HCT116 (cell line): ENCODE results near the gene DQX1. TPM values are rescaled to one million over a fixed set of nuclear protein-coding genes. Genes with fewer than 3 reads are reported as not detected.

Experiments used
- ATAC-seq: fragments of 200-7000 bp; cut with Tn5 transposase; 2 replicates; pipeline ENCODE4 v1.9.1; 2020; ENCODE audit warnings: mild to moderate bottlenecking, moderate library complexity
- BruUV-seq: library from RNA; stranded (reverse); fragments of 400-500 nt; replicated peaks from 2 replicates; lab custom pipeline; 2021; lab: Mats Ljungman, UMichigan
- CTCF ChIA-PET: fragments of 300-600 bp; sonication (Branson Sonifier 250); formaldehyde crosslinking; loops from one replicate; lab custom pipeline; 2021; ENCODE audit warnings: antibody characterized with exemption; lab: Charles Lee
- POLR2A ChIA-PET: fragments of 300-600, 350-600 bp; sonication (Branson Sonifier 250); formaldehyde crosslinking; loops from one replicate; lab custom pipeline; 2021; ENCODE audit warnings: antibody characterized with exemption; lab: Charles Lee
- RAD21 ChIA-PET, 2 experiments: fragments of 300-600 bp; sonication (Branson Sonifier 250); formaldehyde crosslinking; loops; one replicate each; lab custom pipeline; 2023; ENCODE audit warnings: low total read pairs in 2 of 2; ENCODE audit not compliant: uncharacterized antibody in 2 of 2, unreplicated experiment in 2 of 2, low non-redundant PET in 1 of 2; lab: Charles Lee
- DNase-seq: peaks from one replicate; pipeline ENCODE4 v3.0.0-alpha.2; 2010; ENCODE audit warnings: low read depth, low spot score
- H2AFZ ChIP-seq: fragments of 200-600 bp; shearing (Covaris generic), sonication (generic); 2 replicates; pipeline ENCODE4 v1.6.1; 2017; ENCODE audit warnings: low read depth, mixed run types, mixed read lengths, antibody characterized with exemption, low read length; ENCODE audit not compliant: poor library complexity, severe bottlenecking
- H3K27ac ChIP-seq: 2 replicates; pipeline ENCODE4 v1.5.1; 2012; ENCODE audit warnings: low read depth, low read length
- H3K27me3 ChIP-seq: fragments of 200-600 bp; sonication (generic); 2 replicates; pipeline ENCODE4 v1.6.1; 2016; ENCODE audit warnings: mixed run types, low read length, mixed read lengths; ENCODE audit not compliant: insufficient read depth
- H3K36me3 ChIP-seq, 2 experiments: fragments of 200-500 bp in 1 of 2; fragments of 200-600 bp in 1 of 2; sonication (Bioruptor generic) in 1 of 2; sonication (generic) in 1 of 2; 2 replicates each; pipeline versions ENCODE4 v1.5.1 to v1.6.1; 2014 to 2016; ENCODE audit warnings: low read length in 2 of 2, inconsistent platforms in 1 of 2, mixed read lengths in 1 of 2, mixed run types in 1 of 2; ENCODE audit not compliant: insufficient read depth in 2 of 2, control insufficient read depth in 1 of 2
- H3K4me1 ChIP-seq, 2 experiments: fragments of 200-600 bp in 1 of 2; sonication (generic) in 1 of 2; 2 replicates each; pipeline versions ENCODE4 v1.5.1 to v1.6.1; 2012 to 2017; ENCODE audit warnings: low read length in 2 of 2, inconsistent platforms in 1 of 2, mild to moderate bottlenecking in 1 of 2, mixed read lengths in 1 of 2, mixed run types in 1 of 2, moderate library complexity in 1 of 2; ENCODE audit not compliant: insufficient read depth in 2 of 2, control insufficient read depth in 1 of 2
- H3K4me2 ChIP-seq: fragments of 200-600 bp; sonication (generic); 2 replicates; pipeline ENCODE4 v1.6.1; 2017; ENCODE audit warnings: mixed run types, low read length, mixed read lengths
- H3K4me3 ChIP-seq, 2 experiments: fragments of 200-600 bp in 1 of 2; sonication (generic) in 1 of 2; replicated peaks in 1 of 2; 2 replicates each; pipeline ENCODE4 v1.5.1; 2011 to 2016; ENCODE audit warnings: low read length in 2 of 2, control low read depth in 1 of 2, low read depth in 1 of 2, mild to moderate bottlenecking in 1 of 2, mixed read lengths in 1 of 2, mixed run types in 1 of 2
- H3K79me2 ChIP-seq: fragments of 200-600 bp; sonication (generic); 2 replicates; pipeline ENCODE4 v1.6.1; 2017; ENCODE audit warnings: mild to moderate bottlenecking, mixed run types, low read length, moderate library complexity, mixed read lengths; ENCODE audit not compliant: insufficient read depth
- H3K9ac ChIP-seq: fragments of 200-600 bp; sonication (generic); 2 replicates; pipeline ENCODE4 v1.6.1; 2016; ENCODE audit warnings: low read length, mixed read lengths
- H3K9me2 ChIP-seq: fragments of 200-600 bp; sonication (generic), shearing (Covaris generic); 2 replicates; pipeline ENCODE4 v1.6.1; 2017; ENCODE audit warnings: mixed run types, mild to moderate bottlenecking, moderate library complexity; ENCODE audit not compliant: insufficient read depth
- H3K9me3 ChIP-seq, 2 experiments: fragments of 200-500 bp in 1 of 2; fragments of 200-600 bp in 1 of 2; sonication (Bioruptor generic) in 1 of 2; sonication (generic) in 1 of 2; 2 replicates each; pipeline ENCODE4 v1.6.1; 2014 to 2017; ENCODE audit warnings: low read length in 2 of 2, mixed read lengths in 2 of 2, inconsistent platforms in 1 of 2, low read depth in 1 of 2, mild to moderate bottlenecking in 1 of 2, mixed run types in 1 of 2, moderate library complexity in 1 of 2; ENCODE audit not compliant: control insufficient read depth in 1 of 2, insufficient read depth in 1 of 2
- H4K20me1 ChIP-seq: fragments of 200-600 bp; sonication (generic), shearing (Covaris generic); 2 replicates; pipeline ENCODE4 v1.6.1; 2017; ENCODE audit warnings: mixed run types, mild to moderate bottlenecking, moderate library complexity; ENCODE audit not compliant: insufficient read depth
- CEBPB ChIP-seq: IDR thresholded peaks from 2 replicates; pipeline ENCODE4 v1.6.1; 2012; ENCODE audit warnings: low read depth
- EGR1 ChIP-seq: IDR thresholded peaks from 2 replicates; pipeline ENCODE4 v1.6.1; 2012; ENCODE audit warnings: low read depth
- FOSL1 ChIP-seq: IDR thresholded peaks from 2 replicates; pipeline ENCODE4 v1.6.1; 2012; ENCODE audit warnings: low read depth
- MAX ChIP-seq: IDR thresholded peaks from 2 replicates; pipeline ENCODE4 v1.6.1; 2012
- POLR2A ChIP-seq: IDR thresholded peaks from 2 replicates; pipeline ENCODE4 v1.7.0; 2011; ENCODE audit warnings: borderline replicate concordance; ENCODE audit not compliant: insufficient read depth, insufficient read length; ENCODE audit errors: extremely low read depth
- POLR2AphosphoS5 ChIP-seq: IDR thresholded peaks from 2 replicates; pipeline ENCODE4 v1.6.1; 2011; ENCODE audit warnings: mild to moderate bottlenecking, low read depth, low read length, moderate library complexity
- REST ChIP-seq: IDR thresholded peaks from 2 replicates; pipeline ENCODE4 v1.6.1; 2012; ENCODE audit warnings: low read depth
- SP1 ChIP-seq: IDR thresholded peaks from 2 replicates; pipeline ENCODE4 v1.6.1; 2012; ENCODE audit warnings: low read depth
- TCF7L2 ChIP-seq: IDR thresholded peaks from 2 replicates; pipeline ENCODE4 v1.7.0; 2011; ENCODE audit warnings: borderline replicate concordance, inconsistent platforms; ENCODE audit not compliant: insufficient read depth, insufficient read length; ENCODE audit errors: extremely low read depth
- YY1 ChIP-seq: IDR thresholded peaks from 2 replicates; pipeline ENCODE4 v1.6.1; 2011; ENCODE audit warnings: low read length, low read depth, moderate library complexity, mild to moderate bottlenecking; ENCODE audit not compliant: insufficient replicate concordance; ENCODE audit errors: extremely low read depth
- ZFX ChIP-seq: fragments of 450-650 bp; IDR thresholded peaks from 2 replicates; pipeline ENCODE4 v1.6.1; 2017
- intact Hi-C: fragments of 100-400 bp; cut with micrococcal nuclease; formaldehyde crosslinking; loops from 2 replicates; pipeline ENCODE4 v1.10.0; 2022
- total RNA-seq: library from RNA; stranded (reverse); gene quantifications from one replicate; pipeline ENCODE4 v1.2.1, GENCODE V29; 2021; ENCODE audit not compliant: unreplicated experiment
- TF ChIP-seq, protein P1 (sequence below): IDR thresholded peaks from 2 replicates; pipeline ENCODE4 v1.6.1; 2012

DQX1 gene
- total RNA-seq, 1 experiment from 2014 or later: 0.98 TPM

- peaks cover 0 to 2% of the 10 kb centered on the region in 2 experiments; a peak in 1 of 4 replicates for H3K36me3 ChIP-seq
- CTCF ChIA-PET: no interaction called here
Observed at GRCh38 chr2:74571058-74571457, 45.0 kb upstream of the DQX1 start.

More at GRCh38 chr2:74571058-74571457, 45.0 kb upstream of the DQX1 start:
- H3K4me2 ChIP-seq: no peak overlapping the region
- no peak overlapping the region for H2AFZ ChIP-seq
- no peaks in the 10 kb centered on the region for H3K9me2 ChIP-seq
- H3K27ac ChIP-seq: no peak overlapping the region
- BruUV-seq: no TSS peak
- no peaks in the 10 kb centered on the region for H3K9me3 ChIP-seq
- no peaks in the 10 kb centered on the region for H3K27me3 ChIP-seq
- peaks cover 0 to 3% of the 10 kb centered on the region in 2 experiments; a peak in 1 of 4 replicates for H3K4me1 ChIP-seq
- no peak overlapping the region for H3K9ac ChIP-seq
- ATAC-seq: no peak
- no peak for DNase-seq
- H4K20me1 ChIP-seq: no peaks in the 10 kb centered on the region
- intact Hi-C loops: no loop called here
- H3K4me3 ChIP-seq: no peak overlapping the region
- RAD21 ChIA-PET: interaction anchor here in 1 of 2 experiments (1.0 kb wide), 1 partner anchor 75 kb away, joined by 3 read pairs; no protein-coding TSS in a partner anchor
- no peak for TF ChIP-seq FOSL1
- TF ChIP-seq YY1: no peak
- TF ChIP-seq CEBPB: no peak
- TF ChIP-seq EGR1: no peak
- no peak for TF ChIP-seq TCF7L2
- TF ChIP-seq, protein P1, sequence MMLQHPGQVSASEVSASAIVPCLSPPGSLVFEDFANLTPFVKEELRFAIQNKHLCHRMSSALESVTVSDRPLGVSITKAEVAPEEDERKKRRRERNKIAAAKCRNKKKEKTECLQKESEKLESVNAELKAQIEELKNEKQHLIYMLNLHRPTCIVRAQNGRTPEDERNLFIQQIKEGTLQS: no peak
- TF ChIP-seq ZFX: no peak
- TF ChIP-seq REST: no peak
- no peak for TF ChIP-seq SP1
- no peak for TF ChIP-seq MAX
- no peak for TF ChIP-seq POLR2A
- no peak for TF ChIP-seq POLR2AphosphoS5
- no peaks in the 10 kb centered on the region for H3K79me2 ChIP-seq
- POLR2A ChIA-PET: no interaction called here
